Mucosa of descending colon (tissue), 3 donors: Measurements from ENCODE around the gene CTXN1. TPM values are rescaled to one million over a fixed set of nuclear protein-coding genes. Genes with fewer than 3 reads are reported as not detected.

Experiments
- ATAC-seq: fragments of 200-7000 bp; cut with Tn5 transposase; one replicate; pipeline ENCODE4 v1.9.1; 2020; ENCODE audit warnings: mild to moderate bottlenecking, moderate library complexity
- DNase-seq, 3 donors: peaks; one replicate each; pipeline ENCODE4 v3.0.0-alpha.2; 2020
- H3K36me3 ChIP-seq: fragments of 200-600 bp; one replicate; pipeline ENCODE4 v1.8.0; 2021; ENCODE audit warnings: low read depth, mild to moderate bottlenecking
- H3K4me1 ChIP-seq: fragments of 200-600 bp; one replicate; pipeline ENCODE4 v1.8.0; 2021; ENCODE audit warnings: low read depth, mild to moderate bottlenecking
- H3K4me3 ChIP-seq: fragments of 200-600 bp; one replicate; pipeline ENCODE4 v1.8.0; 2021; ENCODE audit warnings: mild to moderate bottlenecking
- H3K9me3 ChIP-seq: fragments of 200-600 bp; one replicate; pipeline ENCODE4 v1.8.0; 2021; ENCODE audit warnings: mild to moderate bottlenecking
- CTCF ChIP-seq: fragments of 200-600 bp; IDR thresholded peaks from one replicate; pipeline ENCODE4 v1.8.0; 2022; ENCODE audit warnings: antibody characterized with exemption, mild to moderate bottlenecking
- intact Hi-C, 2 donors: fragments of 100-400 bp; cut with DNase I in 1 of 2; cut with micrococcal nuclease in 1 of 2; formaldehyde crosslinking; loops; one replicate each; pipeline versions ENCODE4 v1.11.0 to v1.11.1; 2022; cut with DNase I, micrococcal nuclease
- total RNA-seq, 3 donors: library from RNA; stranded (reverse); fragmentation: NEBNext Ultra II Directional in 2 of 3; extraction: Animal tissue kit (Norgen Biotek cat#: 25700) in 2 of 3; gene quantifications; one replicate each; pipeline versions ENCODE4 v1.2.1 to v1.2.4, GENCODE V29; 2021 to 2023
- donor health status: DM: no; HTN: no; CAD: no; lungs with moderate emphysema.
- donor health status: DM: no; HTN: no; CAD: no.
- donor health status: DM: no; HTN: yes; CAD: no.

The CTXN1 gene
- total RNA-seq, 3 donors from 2014 or later = 0.69 to 28.3 (median 1.9) TPM

DNA sequence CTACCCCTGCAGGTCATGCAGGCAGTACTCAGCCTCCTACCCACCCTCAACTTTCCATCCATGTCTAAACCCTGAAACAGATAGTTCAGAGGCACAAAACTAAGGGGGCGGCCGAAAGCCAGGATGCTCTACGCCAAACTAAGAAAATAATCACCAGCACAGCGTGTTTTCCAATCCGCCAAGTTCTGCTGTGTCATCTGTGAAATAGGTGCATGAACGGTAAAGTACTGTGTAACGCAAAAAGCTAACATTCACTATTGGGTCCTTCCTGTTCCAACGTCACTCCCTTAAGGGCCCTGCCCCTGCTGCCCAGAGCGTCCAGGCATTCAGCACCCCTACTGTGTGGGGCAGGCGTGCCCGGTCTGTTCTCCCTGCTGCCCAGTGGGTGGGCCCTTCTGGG, 29.8 kb upstream of the CTXN1 start:
- H3K4me3 ChIP-seq = no peak overlapping the region
- no peaks in the 10 kb centered on the region for H3K36me3 ChIP-seq
- ATAC-seq (no peak), DNase-seq (no peak)
- no peak for TF ChIP-seq CTCF
- H3K9me3 ChIP-seq = no peaks in the 10 kb centered on the region
- intact Hi-C loops = no loop called here
- no peaks in the 10 kb centered on the region for H3K4me1 ChIP-seq

- TF ChIP-seq CTCF = no peak
- DNase-seq = peak in 1 of 3 donors; percentile 22
- no peaks in the 10 kb centered on the region for H3K9me3 ChIP-seq
- H3K36me3 ChIP-seq = no peaks in the 10 kb centered on the region
- no peak overlapping the region for H3K4me3 ChIP-seq
- ATAC-seq = no peak
- H3K4me1 ChIP-seq = no peaks in the 10 kb centered on the region
- intact Hi-C loops = no loop called here
Observed at GRCh38 chr19:7953576-7953975, 27.6 kb upstream of the CTXN1 start.

DNA sequence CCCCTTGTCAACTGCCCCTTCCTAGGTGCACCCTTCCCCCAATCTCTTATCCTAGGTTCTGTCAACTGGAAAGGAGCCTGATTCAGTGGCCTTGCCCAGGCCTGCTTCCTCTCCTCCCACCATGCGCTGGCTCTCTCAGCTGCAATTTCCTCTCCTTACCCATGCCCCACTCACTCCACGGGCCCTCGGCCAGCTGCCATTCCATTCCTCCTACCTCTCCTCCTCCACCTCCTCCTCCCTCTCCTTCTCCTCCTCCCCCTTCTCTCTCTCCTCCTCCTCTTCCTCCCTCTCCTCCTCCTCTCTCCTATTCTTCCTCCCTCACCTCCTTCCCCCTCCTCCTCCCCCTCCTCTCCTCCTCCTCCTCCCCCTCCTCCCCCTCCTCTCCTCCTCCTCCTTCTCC, 27.1 kb upstream of the CTXN1 start:
- ATAC-seq (no peak), DNase-seq (peak in 1 of 3 donors; percentile 11)
- Histone ChIP-seq H3K4me1 (no peaks in the 10 kb centered on the region), H3K36me3 (no peaks in the 10 kb centered on the region), H3K4me3 (no peak overlapping the region), H3K9me3 (no peaks in the 10 kb centered on the region)
- TF ChIP-seq CTCF = no peak
- intact Hi-C loops = no loop called here

GRCh38 chr19:7947939-7948338, 22.0 kb upstream of the CTXN1 start:
- Histone ChIP-seq H3K4me1 (no peaks in the 10 kb centered on the region), H3K36me3 (peaks cover 3% of the 10 kb centered on the region), H3K4me3 (no peak overlapping the region), H3K9me3 (no peaks in the 10 kb centered on the region)
- intact Hi-C loops = loop anchor here (10.0 kb wide), 1 partner anchor 307 kb away; no protein-coding TSS in a partner anchor
- DNase-seq (no peak), ATAC-seq (no peak)
- no peak for TF ChIP-seq CTCF

GRCh38 chr19:7944177-7944761, 18.3 kb upstream of the CTXN1 start:
- Histone ChIP-seq H3K9me3 (no peaks in the 10 kb centered on the region), H3K4me3 (peak overlapping the region; percentile 91), H3K36me3 (peaks cover 3% of the 10 kb centered on the region), H3K4me1 (peaks cover 10% of the 10 kb centered on the region)
- peak; percentile 32 for TF ChIP-seq CTCF
- peak; percentile 71 for ATAC-seq
- intact Hi-C loops = loop anchor here (10.0 kb wide), 1 partner anchor 311 kb away; no protein-coding TSS in a partner anchor
- peak; percentile 75 to 99 (median 89) for DNase-seq
